GM19240 (cell line): Measurements from ENCODE around the gene ZNF385A.

ENCODE experiments used
- DNase-seq: peaks from one replicate; pipeline ENCODE4 v3.0.0; 2011; ENCODE audit warnings: low spot score; ENCODE audit not compliant: insufficient read length

Gene ZNF385A

DNA sequence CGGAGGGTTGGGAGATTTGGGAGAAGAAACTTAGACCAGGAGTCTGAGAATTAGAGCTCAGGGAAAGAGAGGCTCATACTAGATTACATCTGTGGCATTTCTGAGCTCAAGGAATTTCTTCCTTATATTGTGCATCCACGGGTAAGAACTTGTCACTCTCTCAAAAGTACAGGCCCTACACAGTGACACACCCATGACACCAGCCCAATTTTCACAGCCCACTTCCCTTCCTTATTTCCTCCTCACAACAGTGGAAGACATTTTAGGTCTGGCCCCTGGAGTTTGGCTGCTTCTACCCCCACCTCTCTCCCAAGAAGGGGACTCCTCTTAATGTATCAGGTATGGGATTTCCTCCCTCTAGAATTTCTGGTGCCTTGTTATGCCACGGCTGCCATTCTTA, 9.2 kb upstream of the ZNF385A start:
- no peak for DNase-seq

DNA sequence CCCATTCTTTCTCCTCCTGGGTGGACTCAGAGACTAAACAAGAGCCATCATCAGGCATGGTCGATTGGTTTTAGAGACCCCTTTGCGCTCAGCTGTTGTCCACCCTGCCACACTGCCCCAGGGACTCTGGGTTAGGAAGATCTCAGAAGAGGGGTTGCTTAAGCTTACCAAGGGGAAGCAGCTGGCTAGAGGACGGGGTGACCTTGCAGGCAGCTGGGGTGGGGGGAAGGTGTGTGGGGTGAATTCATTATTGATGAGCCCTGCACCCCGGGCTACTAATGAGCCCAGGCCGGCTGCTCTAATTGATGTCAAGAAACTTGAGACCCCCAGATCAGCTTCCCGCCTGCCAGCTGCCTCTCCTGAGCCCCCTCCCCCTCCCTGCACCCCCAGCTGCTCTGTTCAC, 8.7 kb upstream of the ZNF385A start:
- DNase-seq = no peak

DNA sequence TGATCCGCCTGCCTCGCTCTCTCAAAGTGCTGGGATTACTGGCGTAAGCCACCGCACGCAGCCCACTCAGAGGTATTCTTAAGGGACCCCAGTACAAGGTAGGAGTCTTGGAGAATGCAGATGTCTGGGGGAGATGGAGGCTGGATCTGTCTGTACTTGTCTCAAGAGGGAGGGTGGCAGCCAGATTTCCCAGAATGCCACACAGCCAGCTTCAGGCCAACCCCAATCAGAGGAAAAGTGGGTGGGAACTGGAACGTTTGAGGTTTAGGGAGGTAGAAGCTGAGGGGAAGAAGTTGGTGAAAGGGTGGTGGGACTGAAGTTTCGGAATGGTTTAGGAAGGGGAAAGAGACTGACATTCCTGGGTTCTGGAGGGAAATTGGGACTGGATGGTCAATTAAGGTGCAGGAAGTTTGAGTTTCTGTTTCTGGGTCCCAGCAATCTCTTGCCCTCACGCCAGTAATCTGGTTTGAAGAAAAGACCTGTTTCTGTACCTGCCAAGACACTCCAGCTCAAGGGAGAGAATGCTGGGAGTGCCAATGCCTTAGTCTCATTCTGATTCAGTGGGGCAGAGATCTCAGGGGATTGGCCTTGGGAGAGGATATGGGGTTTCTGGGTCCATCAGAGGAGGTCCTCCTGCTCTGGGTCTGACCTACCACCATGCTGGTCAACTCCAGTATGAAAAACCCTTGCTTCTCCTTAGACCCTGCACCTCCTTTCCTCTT, 8.1 kb upstream of the ZNF385A start:
- no peak for DNase-seq

DNA sequence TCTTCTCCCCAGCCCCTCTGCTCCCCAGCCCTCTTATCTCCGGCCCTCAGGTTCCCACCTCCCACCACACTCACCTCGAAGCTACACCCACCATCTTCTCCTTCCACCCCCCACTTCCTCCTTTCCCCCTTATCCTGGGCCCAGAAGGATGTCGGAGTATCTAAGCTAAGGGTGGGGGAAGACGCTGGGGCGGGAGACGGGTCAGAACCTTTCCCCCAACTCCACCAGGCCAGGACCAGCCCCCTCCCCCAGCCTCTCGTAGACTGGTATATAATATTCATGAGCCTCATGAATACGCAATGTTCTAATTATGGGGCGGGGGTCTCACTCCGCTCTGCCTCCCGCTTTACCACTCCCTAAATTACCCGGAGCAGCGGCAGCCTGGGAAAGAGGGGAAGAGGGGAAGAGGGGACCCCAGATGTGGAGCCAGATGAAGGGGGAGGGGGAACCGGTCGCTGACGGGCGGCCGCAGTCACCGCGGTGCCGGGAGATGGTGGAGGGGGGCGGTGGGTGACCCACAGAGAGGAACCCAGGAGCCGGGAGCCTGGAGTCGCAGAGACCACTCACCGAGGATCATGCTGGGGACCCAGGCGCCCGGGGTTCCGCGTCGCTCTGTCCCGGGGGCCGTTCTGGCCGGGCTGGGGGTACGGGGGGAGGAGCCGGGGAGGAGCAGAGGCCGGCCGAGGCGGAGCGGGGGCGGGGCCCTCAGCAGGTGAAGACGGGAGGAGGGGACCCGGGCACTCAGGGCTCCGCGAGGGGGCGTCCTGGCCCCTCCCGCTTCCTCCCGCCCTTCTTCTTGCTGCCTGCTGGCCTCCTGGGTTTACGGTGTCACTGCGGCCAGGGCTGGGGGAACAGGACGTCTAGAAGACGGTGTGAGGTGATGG, 6.4 kb upstream of the ZNF385A start:
- DNase-seq = peak; percentile 61

DNA sequence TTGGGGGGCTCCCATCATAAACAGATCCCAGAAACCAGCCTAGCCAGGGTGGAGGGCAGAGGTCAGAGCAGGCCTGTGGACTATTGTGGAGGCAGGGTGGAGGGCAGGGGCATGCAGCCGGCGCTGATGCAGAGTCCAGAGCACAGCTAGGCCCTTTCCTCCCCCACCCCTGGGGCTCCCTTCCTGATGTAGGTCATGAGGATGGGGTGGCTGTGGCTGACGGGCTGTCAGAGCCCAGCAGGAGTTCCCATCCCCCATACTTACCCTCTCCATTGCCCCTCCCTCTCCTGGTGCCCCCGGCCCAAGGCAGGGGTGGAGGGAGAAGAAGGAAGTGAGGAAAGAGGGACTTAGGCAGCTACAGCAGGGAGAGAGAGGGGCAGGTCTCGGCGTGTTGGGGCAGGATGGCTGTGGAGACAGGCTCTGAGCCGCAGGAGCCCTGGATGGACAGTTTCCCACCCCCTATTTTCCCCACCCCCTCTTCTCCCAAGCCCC, 5.7 kb upstream of the ZNF385A start:
- no peak for DNase-seq

DNA sequence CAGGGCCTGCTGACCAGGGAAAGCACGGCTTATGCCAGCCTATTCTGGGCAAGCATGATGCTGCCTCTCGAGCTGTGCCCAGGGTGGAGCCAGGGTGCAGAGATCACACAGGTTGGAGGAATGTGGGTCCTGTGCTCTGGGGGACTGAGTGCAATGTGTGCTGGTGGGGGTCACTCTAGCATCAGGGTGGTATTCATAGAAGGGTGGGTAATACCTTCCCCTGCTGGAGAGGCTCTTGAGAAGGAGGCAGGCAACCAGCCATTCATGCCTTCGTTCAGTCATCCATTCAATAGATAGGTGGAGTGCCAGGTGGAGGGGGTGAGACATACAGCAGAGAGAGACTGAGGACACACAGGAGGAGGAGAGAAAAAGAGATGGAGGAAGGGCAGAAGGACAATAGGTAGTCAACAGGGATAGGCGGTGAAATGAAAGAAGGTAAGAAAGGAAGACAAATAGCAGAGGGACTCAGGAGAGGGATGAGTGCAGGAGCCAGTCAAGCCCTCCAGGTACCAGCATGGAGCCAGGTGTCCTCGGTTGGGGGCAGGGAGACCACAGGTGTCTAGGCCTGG, 5.2 kb upstream of the ZNF385A start:
- no peak for DNase-seq

DNA sequence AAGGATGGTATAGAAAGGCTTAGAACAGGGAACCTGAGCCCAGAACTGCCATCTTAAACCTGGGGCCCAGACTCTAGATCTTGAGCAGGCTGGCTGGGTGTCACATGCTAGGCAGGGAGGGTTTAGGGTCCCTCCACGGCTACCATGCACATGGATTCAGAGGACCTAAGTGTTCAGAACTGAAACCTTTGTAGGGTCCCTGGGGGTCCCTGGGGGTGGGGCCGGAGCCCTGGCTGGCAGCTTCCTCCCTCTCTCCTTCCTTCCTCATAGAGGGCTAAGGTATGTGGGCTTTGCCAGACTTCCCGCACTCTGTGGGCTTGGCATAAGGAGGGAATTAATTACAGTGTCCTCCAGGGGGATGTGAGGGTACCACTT, 4.6 kb upstream of the ZNF385A start:
- no peak for DNase-seq

DNA sequence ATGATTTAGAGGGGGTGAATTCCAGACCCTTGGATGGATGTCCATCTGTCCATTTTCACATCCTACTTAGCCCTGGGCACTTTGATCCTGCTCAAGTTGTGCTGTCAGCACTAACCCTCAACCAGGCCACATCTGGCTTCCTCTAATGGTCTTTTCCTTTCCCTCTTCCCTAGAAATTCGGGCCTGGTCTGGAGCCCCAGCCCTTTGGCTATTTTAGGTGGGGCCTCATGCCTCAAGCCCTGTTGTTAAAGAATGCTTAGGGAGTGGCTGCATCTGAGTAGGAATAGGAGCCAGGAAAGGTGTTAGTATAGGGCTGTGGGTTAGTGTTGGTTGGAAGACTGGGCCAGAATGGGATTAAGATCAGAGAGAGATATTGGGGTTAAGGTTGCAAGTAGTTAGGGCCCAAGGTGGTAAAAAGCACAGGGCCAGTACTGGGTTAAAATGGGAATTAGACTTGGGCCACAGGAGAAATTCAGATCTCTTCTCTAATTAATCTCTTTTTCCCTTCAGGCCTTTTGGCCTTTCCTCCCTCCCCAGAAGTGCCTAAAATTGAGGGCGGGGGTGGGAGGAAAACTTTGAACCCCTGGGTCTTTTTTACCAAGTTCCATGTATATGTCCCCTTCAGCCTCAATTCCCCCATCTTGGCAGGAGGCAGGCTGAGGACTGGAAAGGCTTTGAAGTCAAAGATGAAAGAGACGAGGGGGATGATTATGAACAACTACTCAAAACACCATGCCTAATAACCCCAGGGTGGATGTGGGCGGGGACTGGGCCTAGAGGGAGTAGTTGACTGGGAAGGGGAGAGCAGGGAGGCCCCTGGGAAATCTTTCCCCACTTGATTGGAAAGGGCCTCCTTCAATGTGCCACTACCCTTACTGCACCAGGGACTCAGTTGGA, 4.0 kb upstream of the ZNF385A start:
- DNase-seq = no peak

DNA sequence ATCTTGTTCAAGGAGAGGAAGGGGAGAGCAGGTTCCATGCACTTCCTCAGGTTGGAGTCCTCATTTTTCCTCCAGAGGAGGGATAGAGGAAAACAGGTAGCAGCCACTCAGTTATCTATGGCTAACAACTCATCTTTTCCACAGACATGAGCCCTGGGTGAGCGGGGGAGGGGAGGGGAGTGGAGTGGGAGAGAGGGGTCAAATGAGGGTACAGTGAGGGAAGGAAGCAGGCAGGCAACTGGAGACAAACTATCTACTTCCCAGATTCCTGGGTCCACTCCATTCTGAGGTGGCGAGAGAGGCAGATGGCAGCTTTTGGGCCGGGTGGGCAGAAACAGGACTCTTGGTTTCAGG, 2.6 kb upstream of the ZNF385A start:
- DNase-seq = no peak

DNA sequence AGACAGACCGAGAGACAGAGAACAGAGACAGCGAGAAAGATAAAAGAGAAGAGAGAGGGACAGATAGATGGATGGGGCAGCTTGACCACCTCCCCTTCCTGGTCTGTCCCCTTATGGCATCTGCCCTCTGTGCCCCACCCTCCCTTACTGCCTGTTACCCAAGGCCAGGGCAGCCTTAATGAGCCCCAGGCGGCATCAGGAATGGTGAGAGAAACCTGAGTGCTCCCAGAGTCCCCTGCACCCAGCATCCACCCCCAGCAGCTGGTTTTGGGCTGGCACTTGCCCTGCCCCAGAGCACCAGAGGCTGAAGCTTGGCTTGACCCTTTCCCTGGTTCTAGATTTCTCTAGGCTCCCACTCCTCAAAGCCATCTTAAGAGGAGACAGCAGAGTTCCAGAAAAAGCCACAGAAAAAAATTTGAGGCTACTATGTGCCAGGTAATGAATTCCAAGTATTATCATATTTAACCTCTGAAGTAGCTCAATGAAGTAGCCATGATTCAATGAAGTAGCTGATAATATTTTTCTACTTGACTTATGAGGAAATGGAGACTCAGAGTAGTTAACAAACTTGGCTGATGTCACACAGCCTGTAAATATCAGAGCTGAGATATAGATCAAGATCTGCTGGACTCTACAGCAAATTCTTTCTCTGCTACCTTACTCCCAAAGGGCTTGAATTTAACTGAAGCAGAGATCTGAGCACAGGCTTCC, 2.0 kb upstream of the ZNF385A start:
- DNase-seq = no peak

DNA sequence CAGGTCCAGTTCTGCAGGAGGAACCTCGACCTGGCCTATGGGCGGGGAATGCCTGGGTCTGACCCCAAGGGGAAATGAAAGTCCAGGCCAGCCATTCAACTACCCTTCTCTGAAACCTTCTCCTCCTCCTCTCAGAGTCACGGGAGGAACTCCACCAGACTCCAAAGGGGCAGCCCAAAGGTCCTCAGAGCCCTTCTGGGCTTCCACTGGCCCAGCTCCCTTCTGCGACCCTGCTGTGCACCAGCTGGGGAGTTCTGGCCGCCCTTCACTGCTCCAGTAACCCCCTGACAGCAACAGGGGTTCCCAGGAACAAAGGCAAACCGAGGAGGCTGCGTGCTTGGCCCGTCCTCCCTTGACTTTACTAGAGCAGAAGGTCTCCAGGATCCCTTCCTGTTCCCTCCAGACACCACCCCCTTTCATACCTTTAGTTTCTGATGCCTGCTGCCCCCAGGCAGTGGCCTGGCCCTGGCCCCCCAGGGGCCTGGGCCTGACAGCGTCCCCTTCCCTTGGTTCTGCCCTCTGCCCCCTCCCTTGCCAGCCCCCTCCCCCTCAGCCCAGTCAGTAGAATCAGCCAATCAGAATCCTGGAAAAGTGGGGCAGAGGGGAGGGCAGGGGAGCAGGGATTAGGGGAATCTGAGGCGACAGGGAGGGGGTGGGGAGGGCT, 850 bp upstream of the ZNF385A start:
- peak; percentile 45 for DNase-seq

DNA sequence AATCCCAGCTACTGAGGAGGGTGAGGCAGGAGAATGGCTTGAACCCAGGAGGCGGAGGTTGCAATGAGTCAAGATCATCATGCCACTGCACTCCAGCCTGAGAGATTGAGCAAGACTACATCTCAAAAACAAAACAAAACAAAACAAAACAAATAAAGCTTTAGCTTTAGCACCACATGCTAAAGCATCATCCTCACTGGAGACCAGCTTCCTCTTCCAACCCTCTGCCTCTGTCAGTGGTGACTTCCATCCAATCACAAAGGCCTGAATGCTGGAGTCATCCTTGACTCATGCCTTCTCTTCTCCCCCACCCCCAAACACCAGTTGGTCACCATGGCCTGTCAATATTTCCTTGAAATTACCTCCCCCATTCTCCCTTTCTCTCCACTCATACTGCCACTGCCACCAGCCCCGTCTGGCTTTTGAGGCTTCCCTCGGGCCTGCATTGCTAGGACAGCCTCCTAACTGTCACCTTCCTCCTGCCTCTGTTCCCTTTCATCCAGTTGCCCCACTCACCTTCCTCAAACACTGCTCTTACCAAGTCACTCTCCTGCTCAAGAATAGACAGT, 1.4 kb downstream of the ZNF385A start:
- no peak for DNase-seq

DNA sequence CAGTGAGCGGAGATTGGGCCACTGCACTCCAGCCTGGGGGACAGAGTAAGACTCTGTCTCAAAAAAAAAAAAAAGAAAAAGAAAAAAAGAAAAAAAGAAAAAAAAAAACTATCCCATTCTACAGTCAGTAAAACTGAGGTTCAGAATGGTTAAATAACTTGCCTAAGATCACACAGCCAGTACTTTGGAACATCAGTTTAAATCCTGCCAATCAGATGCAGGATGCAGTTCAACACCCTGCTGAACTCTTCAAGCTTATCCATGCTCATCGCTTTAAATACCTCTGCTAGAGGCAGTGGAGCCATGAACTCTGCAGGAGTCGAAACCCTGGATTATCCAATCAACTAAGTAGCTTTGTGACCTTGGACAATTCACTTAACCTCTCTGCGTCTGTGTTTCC, 3.4 kb downstream of the ZNF385A start:
- DNase-seq = no peak

DNA sequence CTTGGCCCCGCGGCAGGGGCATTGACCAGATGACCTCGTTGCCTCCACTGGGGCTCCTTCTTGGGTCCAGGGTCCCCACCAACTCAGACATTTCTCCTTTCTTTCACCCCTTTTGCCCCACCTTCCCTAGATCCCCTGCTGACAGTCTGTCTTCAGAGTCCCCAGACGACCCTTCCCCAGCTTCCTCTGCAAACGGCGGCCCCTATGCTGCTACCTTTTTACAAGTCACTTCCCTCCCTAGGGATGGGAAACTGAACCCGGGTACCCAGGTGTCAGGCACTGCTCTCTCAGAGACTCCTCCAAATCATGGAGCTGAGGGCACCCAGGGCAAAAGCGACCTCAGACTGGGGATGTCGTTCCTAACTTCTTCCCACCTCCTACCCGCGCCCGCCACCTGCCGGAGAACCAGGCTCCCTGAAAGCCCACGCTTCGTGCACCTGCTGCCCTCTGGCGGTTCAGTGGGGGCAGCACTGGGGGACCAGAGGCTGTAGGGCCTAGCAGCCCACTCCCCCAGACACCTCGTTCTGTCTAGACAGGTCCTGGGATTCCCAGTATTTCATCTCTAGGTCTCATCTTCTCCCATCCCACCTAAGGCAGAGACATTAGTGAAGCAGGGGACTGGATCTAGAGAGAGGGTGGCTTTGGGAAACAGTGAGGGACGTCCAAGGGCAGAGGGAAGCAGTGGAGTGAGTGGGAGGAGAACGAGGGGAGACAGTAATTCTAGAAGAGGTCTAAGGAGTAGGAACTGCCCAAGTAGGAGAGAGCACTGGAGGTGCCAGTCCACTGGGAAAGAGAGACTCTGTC, 4.9 kb downstream of the ZNF385A start:
- DNase-seq = peak; percentile 98

DNA sequence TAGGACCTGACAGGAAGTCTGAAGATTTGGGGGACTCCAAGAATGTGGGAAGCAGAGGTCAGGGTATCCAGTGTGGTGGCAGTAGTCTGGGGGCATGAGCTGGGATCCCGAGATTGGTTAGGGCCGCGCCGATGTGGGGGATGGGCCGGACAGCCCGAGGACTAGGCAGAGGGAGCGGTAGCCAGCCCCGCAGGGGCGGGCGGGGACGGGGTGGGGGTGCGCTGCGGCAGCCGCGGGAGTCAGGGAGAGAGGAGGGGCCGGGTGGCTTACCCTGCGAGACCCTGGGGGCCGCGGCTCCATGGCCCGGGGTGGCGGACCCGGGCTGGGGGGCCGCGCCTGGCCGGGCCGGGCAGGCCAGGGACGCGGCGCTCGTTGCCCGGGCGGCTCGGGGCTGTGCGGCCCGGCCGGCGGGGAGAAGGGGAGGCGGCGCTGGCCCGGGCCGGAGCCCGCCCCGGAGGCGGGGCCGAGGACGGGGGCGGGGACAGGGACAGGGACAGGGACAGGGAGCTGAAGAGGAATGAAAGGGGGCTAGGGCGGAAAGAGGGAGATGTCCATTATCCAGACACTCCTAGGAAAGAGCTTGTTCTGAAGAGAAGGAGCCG, 5.6 kb downstream of the ZNF385A start:
- DNase-seq = no peak

DNA sequence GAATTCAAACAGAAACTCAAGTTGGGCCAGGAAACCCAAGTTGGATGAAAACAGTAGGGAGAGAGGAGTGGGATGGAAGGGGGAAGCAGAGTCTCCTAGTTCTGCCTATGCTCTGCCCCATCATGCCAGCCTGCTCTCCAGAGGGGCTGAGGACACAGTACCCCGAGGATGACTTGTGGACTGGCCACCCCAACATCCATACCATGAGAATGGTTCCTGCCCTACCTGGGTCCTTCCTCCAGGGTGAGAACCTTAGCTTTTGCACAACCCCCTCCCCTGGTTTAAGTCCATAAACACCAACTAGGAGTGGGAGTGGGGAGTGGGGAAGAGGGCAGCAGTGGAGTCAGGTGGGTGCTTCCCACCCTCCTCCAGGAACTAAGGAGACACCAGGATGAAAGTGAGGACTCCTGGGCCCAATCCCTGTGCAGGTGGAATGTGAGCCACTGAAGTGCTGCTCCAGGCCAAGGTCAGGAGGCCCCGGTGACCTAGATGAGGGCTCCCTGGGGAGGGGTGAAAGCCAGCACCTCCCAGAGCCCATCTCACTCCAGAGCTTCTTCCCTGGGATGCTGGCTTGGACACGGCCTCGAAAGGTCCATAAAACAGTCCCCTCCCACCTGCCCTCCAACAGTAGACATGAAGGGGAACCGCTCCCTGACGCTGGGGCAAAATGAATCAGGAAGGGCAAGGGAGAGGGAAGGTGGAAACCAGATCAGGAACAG, 6.6 kb downstream of the ZNF385A start:
- no peak for DNase-seq

DNA sequence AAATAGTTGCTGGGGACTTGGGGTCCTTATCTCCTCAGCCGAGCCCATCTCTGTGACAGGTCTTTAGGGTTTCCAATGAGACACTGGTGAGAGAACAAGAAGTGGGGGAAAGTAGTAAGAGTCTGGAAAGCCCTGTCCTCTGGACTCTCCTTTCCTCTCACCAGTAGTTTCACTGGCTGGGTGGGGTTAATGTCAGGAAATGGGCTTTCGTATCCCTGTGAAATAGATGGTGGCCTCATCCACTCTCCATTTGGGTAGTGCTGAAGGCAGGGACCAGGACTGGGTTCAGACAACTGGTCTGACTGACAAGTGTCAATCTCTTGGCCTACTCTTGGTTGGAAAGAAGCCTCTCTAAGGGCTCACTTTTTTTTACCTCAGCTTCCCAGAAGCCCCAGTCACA, 7.5 kb downstream of the ZNF385A start:
- no peak for DNase-seq

DNA sequence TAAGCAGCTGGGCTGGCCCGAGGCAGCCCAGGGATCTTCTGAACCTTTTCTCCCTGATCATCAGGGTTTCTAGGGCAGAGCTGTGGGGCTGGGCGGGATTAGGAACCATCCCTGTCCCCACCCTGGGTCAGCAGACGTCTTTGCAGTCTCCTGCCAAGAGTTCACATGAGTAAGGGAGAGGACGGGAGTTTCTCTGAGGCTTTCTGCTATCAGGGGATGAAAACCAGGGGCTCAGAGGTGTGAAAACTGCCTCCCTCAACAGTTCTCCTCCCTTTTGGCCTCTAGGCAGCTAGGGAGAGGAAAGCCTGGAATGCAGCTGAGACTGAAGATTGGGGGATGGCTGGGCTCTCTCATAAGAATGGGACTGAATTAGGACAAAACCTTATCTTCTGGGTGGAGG, 7.9 kb downstream of the ZNF385A start:
- DNase-seq = no peak
